C4-2B (cell line): Measurements from ENCODE around the gene TRIM36.

Source experiments
- H3K27ac ChIP-seq: fragments of 450-650 bp; 2 replicates; pipeline ENCODE4 v1.5.1; 2017
- ZFX ChIP-seq: fragments of 450-650 bp; IDR thresholded peaks from 2 replicates; pipeline ENCODE4 v1.6.1; 2017
- TF ChIP-seq, protein P1 (sequence below): fragments of 450-650 bp; conservative IDR thresholded peaks from 2 replicates; pipeline ENCODE4 v1.5.1; 2017; ENCODE audit warnings: mild to moderate bottlenecking

The TRIM36 gene

DNA sequence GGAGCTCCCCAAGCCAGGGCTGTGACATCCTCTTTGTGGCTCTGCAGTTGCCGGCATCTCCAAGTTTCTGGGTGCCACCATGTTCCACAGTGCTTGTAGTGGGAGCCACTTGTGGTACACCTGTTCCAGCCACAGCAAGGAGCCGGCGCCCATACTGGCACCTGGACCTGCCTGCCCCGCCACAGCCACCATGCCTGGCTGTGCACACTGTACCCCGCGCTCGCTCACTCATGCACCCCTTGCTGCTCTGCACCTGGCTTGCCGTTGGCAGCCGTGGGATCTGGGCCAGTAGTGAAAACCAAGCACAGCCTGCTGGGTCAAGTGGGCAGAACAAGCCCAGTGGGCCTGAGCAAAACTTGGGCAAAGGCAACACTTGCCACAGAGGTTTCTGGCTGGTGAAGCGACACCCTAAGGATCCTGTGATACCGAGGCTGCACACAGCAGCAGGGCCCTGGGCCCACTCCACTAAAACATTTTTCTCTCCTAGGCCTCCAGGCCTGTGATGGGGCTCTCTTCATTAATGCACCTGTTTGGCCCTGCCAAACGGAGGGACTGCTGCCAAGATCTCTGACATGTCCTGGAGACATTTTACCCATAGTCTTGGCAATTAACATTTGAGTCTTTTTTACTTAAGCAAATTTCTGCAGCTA lies 2.8 kb downstream of the TRIM36 start:
- H3K27ac ChIP-seq, result no peak overlapping the region
- no peak for TF ChIP-seq ZFX
- TF ChIP-seq, protein P1, sequence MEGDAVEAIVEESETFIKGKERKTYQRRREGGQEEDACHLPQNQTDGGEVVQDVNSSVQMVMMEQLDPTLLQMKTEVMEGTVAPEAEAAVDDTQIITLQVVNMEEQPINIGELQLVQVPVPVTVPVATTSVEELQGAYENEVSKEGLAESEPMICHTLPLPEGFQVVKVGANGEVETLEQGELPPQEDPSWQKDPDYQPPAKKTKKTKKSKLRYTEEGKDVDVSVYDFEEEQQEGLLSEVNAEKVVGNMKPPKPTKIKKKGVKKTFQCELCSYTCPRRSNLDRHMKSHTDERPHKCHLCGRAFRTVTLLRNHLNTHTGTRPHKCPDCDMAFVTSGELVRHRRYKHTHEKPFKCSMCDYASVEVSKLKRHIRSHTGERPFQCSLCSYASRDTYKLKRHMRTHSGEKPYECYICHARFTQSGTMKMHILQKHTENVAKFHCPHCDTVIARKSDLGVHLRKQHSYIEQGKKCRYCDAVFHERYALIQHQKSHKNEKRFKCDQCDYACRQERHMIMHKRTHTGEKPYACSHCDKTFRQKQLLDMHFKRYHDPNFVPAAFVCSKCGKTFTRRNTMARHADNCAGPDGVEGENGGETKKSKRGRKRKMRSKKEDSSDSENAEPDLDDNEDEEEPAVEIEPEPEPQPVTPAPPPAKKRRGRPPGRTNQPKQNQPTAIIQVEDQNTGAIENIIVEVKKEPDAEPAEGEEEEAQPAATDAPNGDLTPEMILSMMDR, result no peak

DNA sequence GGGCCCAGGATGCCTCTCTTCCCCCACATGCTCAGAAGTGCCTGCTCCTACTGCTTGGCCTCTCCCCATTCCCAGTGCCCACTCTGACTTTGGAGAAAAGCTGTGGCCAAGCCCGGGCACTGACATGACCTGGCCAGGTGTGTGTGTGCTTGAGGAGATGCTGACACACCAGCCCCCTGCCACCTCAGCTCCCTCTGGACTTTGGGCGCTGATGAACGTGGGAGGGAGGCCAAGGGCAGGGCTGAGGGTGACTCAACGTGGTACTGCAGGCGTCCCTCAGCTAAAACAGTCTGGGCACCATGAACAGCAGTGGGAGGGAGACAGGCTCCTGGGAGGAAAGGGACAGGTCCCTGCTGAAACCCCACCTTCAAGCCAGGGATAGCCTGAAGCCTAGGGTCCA lies 3.9 kb downstream of the TRIM36 start:
- H3K27ac ChIP-seq, result no peak overlapping the region
- TF ChIP-seq, protein P1, result no peak
- no peak for TF ChIP-seq ZFX

DNA sequence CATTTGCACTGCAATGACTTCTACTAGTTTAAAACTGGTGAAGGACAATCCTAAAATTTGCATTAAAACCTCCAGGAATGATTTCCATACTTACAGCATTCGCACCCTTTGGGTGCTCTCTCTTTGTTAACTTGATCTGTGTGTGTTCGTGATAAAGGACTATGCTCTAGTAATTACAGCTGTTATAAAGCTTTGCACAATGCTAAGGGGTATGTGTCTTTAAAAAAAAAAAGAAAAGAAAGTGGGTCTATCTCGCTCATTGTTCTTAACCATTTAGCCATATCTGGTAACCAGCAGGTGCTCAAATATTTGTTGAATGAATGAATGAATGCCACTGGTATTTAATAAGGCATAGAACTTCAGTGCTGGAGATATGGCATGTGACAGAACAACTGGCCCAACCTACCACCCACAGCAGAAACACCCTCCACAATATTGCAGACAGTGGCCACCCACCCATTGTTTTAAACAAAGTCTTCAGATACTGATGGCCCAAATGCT lies 8.7 kb downstream of the TRIM36 start:
- no peak overlapping the region for H3K27ac ChIP-seq
- TF ChIP-seq ZFX, result no peak
- TF ChIP-seq, protein P1, result no peak

DNA sequence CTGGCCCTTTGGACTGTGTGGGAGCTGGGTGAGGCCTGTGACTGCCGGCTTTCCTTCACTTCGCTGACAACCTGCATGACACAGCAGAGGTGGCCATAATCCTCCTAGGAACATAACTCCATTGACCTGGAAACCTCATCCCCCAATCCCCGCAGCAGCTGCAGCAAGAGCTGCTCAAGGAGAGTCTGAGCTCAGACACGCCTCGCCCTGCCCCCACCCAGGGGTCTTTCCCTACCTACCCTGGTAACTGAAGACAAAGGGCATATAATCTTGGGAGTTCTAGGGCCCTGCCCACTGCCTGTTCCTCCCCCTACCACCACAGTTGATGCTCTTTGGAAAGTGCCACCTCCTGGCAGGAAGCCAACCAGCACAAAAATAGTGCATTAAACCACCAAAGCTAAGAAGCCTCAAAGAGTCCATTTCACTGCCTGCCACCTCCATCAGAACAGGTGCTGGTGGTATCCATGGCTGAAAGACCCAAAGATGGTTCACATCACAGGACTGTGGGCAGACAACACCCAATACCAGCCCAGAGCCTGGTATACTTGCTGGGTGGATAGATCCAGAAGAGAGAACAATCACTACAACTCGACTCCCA lies 18.4 kb downstream of the TRIM36 start:
- H3K27ac ChIP-seq, result no peak overlapping the region
- TF ChIP-seq, protein P1, result no peak
- TF ChIP-seq ZFX, result no peak

DNA sequence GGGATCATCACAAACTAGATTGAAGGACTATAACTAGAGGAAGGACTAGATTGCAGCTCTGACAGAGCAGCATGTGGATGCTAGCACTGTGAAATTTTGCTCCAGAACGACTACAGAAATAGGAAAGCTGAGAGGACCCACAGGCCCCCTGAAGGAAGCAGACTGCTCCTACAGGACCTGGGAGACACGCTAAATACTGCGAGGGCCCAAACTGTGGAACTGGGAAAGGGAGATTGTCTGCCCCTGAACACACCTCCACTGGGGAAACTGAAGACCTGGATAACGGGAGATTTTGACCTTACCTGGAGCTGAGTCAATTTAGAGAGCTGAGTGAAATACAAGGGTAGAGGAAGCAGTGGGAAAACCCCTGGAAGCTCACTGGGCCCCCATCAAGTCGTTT lies 19.2 kb downstream of the TRIM36 start:
- H3K27ac ChIP-seq, result no peak overlapping the region
- TF ChIP-seq, protein P1, result no peak
- no peak for TF ChIP-seq ZFX

DNA sequence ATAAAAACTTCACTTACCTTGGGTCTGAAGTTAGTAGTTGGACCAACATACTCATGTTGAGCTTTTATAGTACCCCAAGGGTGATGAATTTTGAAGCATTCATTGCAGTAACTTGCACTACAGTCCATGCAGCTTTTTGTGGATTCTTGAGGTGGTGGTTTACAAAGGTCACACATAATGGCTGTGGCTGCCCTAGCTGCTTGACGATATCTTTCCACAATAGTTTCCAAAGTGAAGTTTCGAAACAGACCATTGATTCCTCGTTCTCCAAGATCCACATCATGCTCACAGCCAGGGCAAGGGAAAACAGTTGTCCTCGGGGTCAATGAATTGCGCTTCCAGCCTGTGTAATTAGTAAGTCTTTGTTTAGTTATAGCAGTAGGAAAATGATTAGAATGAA lies 22.7 kb downstream of the TRIM36 start:
- no peak for TF ChIP-seq ZFX
- TF ChIP-seq, protein P1, result no peak
- H3K27ac ChIP-seq, result no peak overlapping the region

DNA sequence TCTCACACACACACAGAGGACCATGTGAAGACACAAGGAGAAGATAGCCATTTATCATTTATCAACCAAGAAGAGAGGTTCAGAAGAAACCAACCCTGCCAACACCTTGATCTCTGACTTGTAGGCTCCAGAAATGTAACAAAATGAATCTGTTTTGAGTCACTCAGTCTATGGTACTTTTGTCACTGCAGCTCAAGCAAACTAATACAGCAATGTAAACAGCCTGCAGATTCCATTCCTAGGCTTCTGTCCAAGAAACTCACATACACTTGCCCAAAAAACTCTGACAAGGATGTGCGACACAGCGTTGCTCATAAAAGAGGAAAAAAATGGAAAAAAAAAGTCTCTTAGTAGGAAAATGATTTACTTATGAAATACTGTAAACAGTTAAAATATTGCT lies 33.4 kb downstream of the TRIM36 start:
- H3K27ac ChIP-seq, result no peak overlapping the region
- no peak for TF ChIP-seq ZFX
- TF ChIP-seq, protein P1, result no peak
